Naive B cell (primary cell): ENCODE results near the gene STX2. TPM values are rescaled to one million over a fixed set of nuclear protein-coding genes. Genes with fewer than 3 reads are reported as not detected.
"Not testable (repeated sequence)": the region's sequence is repeated elsewhere in the genome, so short reads cannot be mapped to it uniquely, and the experiment has no call there.

Experiments
- ATAC-seq, 2 donors: fragments of 150-1000 bp; cut with Tn5 transposase; 2 replicates each; pipeline ENCODE4 v1.10.0; 2021; ENCODE audit warnings: low read depth in 2 of 2, mild to moderate bottlenecking in 2 of 2, moderate library complexity in 2 of 2
- DNase-seq: peaks from one replicate; pipeline ENCODE4 v3.0.0; 2022
- H3K27ac Mint-ChIP-seq, 6 donors: one replicate each; pipeline ENCODE4 v1.8.0; 2020 to 2022; ENCODE audit warnings: mild to moderate bottlenecking in 6 of 6, mixed read lengths in 6 of 6, moderate library complexity in 5 of 6, inconsistent platforms in 2 of 6
- H3K27me3 Mint-ChIP-seq, 3 donors: one replicate each; pipeline ENCODE4 v1.8.0; 2021 to 2022; ENCODE audit warnings: mixed read lengths in 3 of 3, mild to moderate bottlenecking in 1 of 3
- H3K36me3 Mint-ChIP-seq, 2 donors: one replicate each; pipeline ENCODE4 v1.8.0; 2020 to 2022; ENCODE audit warnings: mixed read lengths in 2 of 2, inconsistent platforms in 1 of 2, mild to moderate bottlenecking in 1 of 2
- H3K4me1 Mint-ChIP-seq, 3 donors: one replicate each; pipeline ENCODE4 v1.8.0; 2020 to 2022; ENCODE audit warnings: mixed read lengths in 3 of 3, inconsistent platforms in 1 of 3, mild to moderate bottlenecking in 1 of 3, moderate library complexity in 1 of 3
- H3K4me3 Mint-ChIP-seq, 8 donors: one replicate each; pipeline ENCODE4 v1.8.0; 2020 to 2022; ENCODE audit warnings: mild to moderate bottlenecking in 8 of 8, mixed read lengths in 8 of 8, moderate library complexity in 8 of 8, inconsistent platforms in 2 of 8
- H3K9me3 Mint-ChIP-seq, 7 donors: one replicate each; pipeline ENCODE4 v1.8.0; 2020 to 2022; ENCODE audit warnings: mixed read lengths in 7 of 7, mild to moderate bottlenecking in 5 of 7, inconsistent platforms in 2 of 7, moderate library complexity in 1 of 7
- polyA plus RNA-seq, 6 donors: library from polyadenylated mRNA; unstranded; fragments of 300-500 nt; fragmentation: Illumina TruSeq; gene quantifications; one replicate each; pipeline ENCODE4 v1.2.3, GENCODE V29; 2021; ENCODE audit warnings: low read depth in 6 of 6

STX2 gene
- polyA plus RNA-seq, 6 donors from 2014 or later: 0.26 to 5.8 (median 5.4) TPM

GRCh38 chr12:130796985-130797686, 41.9 kb downstream of the STX2 start:
- Mint-ChIP-seq H3K4me3 (peak overlapping the region in 1 of 8 donors; percentile 68), H3K27ac (no peak overlapping the region), H3K4me1 (no peaks in the 10 kb centered on the region), H3K9me3 (no peaks in the 10 kb centered on the region), H3K36me3 (peaks cover 0 to 5% of the 10 kb centered on the region in 2 donors), H3K27me3 (no peaks in the 10 kb centered on the region)
- ATAC-seq: no peak
- DNase-seq: no peak

- ATAC-seq: no peak
- H3K27me3 Mint-ChIP-seq: no peaks in the 10 kb centered on the region
- H3K36me3 Mint-ChIP-seq: peaks cover 0 to 5% of the 10 kb centered on the region in 2 donors
- no peaks in the 10 kb centered on the region for H3K9me3 Mint-ChIP-seq
- H3K4me3 Mint-ChIP-seq: no peak overlapping the region
- no peaks in the 10 kb centered on the region for H3K4me1 Mint-ChIP-seq
- no peak for DNase-seq
- no peak overlapping the region for H3K27ac Mint-ChIP-seq
Observed at GRCh38 chr12:130795906-130796305, 43.1 kb downstream of the STX2 start.

DNA sequence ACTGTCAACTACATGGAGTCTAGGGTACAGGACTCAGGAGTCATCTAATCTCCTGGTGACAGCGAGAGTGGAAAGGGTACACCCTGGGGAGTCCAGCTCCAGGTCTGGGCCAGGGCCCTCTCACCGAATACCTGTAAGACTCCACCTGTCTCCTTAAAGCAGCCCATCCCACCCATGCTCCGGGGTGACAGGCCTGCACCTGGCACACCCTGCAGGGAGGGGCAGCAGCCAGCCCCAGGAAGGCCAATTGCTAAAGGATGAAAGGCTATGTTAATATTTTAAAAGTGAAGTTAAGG, 45.5 kb downstream of the STX2 start:
- DNase-seq (no peak), ATAC-seq (no peak)
- Mint-ChIP-seq H3K4me3 (no peak overlapping the region), H3K4me1 (no peaks in the 10 kb centered on the region), H3K27me3 (no peaks in the 10 kb centered on the region), H3K27ac (peak overlapping the region in 1 of 6 donors; percentile 64), H3K9me3 (no peaks in the 10 kb centered on the region), H3K36me3 (peaks cover 1 to 7% of the 10 kb centered on the region in 2 donors)

DNA sequence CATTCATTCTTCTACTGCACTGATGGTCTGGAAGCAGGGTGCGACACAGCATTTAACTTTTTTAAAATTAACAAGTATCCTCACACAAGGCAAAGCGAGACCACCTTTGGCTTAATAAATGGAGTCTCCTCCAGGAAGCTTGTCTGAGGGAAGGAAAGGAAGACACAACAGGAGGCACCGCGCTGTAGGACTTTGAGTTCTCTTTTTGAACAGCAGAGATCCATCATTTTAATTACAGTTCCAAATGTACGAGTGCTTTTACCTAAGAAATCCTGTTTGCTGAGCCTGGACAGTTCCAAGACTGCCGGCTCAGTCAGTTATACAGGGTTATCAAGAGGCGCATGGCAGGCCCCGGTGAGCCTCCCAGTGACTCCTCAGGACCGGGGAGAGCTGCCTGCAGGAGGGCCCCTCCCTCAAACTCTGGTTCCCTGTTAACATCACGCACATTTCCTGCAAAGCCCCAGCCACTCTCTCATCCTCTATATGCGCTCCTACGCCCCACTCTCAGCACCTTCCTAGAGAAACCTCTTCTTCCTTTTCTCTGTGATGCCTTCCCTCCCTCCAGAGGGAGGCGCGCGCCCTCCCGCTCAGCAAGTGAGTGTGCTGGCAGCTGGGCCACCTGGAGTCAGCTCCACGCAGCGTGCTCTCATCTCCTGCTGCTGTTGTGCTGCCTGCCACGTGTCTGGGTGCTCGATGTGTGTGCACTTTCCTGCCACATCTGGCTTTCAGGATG, 46.1 kb downstream of the STX2 start:
- H3K4me3 Mint-ChIP-seq: no peak overlapping the region
- ATAC-seq: no peak
- H3K36me3 Mint-ChIP-seq: peaks cover 7% of the 10 kb centered on the region in 2 donors

GRCh38 chr12:130791629-130792028, 47.4 kb downstream of the STX2 start:
- Mint-ChIP-seq H3K9me3 (peaks cover 0 to 5% (median 2%) of the 10 kb centered on the region in 7 donors), H3K4me1 (peaks cover 0 to 3% (median 0%) of the 10 kb centered on the region in 3 donors), H3K27me3 (no peaks in the 10 kb centered on the region), H3K27ac (no peak overlapping the region), H3K4me3 (no peak overlapping the region), H3K36me3 (peaks cover 7 to 13% of the 10 kb centered on the region in 2 donors)
- ATAC-seq (no peak), DNase-seq (no peak)

More for the DNA sequence above, 46.1 kb downstream of the STX2 start:
- peaks cover 0 to 3% (median 0%) of the 10 kb centered on the region in 3 donors for H3K4me1 Mint-ChIP-seq
- DNase-seq: no peak
- peaks cover 0 to 4% (median 0%) of the 10 kb centered on the region in 7 donors for H3K9me3 Mint-ChIP-seq
- peak overlapping the region in 1 of 6 donors; percentile 64 for H3K27ac Mint-ChIP-seq
- H3K27me3 Mint-ChIP-seq: no peaks in the 10 kb centered on the region

- Mint-ChIP-seq H3K36me3 (peaks cover 22 to 32% of the 10 kb centered on the region in 2 donors), H3K27me3 (no peaks in the 10 kb centered on the region), H3K9me3 (peaks cover 0 to 29% (median 19%) of the 10 kb centered on the region in 7 donors), H3K4me1 (peaks cover 0 to 3% (median 0%) of the 10 kb centered on the region in 3 donors), H3K4me3 (no peak overlapping the region), H3K27ac (peak overlapping the region in 1 of 6 donors; percentile 78)
- ATAC-seq (no peak), DNase-seq (no peak)
Observed at GRCh38 chr12:130788515-130788914, 50.5 kb downstream of the STX2 start.

DNA sequence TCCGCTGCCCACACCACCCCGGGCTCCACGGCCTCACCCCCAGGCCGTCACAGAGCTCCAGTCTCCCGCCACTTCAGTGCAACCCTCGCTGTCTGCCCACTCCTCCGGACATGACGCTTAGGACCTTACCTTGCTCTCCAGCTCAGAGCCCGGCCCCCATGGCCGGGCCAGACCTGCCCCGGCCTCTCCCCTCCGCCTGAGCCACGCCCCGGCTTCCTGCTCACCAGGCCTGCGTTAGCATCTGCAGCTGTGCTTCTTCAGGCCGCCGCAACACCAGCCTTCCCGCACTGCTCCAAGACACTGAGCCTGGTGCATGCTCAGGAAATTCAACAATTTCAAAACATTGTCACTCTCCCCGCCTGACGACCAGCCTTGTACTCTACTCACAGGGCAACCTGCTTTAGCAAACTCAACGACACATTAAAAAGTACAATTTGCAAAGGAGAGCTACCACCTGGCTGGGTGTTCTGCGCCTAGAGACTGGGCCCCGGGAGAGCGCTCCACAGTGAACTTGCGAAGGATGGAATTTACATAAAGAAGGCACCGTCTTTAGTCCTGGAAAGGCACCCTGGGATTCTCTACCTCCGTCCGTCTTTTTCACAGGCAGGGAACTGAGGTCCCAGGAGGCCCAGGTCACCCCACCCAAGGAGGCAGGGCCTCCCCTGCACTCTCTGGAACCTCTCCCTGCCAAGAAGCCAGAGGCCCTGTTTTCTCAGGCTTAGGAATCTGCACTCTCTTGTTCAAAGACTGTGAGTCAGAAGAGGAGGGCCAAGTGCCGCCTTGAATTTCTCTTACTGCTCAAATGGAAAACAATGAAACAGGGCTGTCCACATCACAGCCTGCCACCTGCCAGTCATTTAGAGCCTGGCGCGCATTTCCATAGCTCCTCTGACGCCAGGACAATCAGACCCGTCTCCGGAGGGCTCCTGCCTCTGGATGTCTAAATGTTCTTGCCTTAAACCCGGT, 51.3 kb downstream of the STX2 start:
- Mint-ChIP-seq H3K4me3 (no peak overlapping the region), H3K4me1 (peaks cover 0 to 3% (median 0%) of the 10 kb centered on the region in 3 donors), H3K27ac (peak overlapping the region in 1 of 6 donors; percentile 39), H3K9me3 (peaks cover 0 to 35% (median 20%) of the 10 kb centered on the region in 7 donors), H3K27me3 (no peaks in the 10 kb centered on the region), H3K36me3 (peaks cover 22 to 40% of the 10 kb centered on the region in 2 donors)
- ATAC-seq (no peak), DNase-seq (no peak)

GRCh38 chr12:130787041-130787440, 52.0 kb downstream of the STX2 start:
- H3K36me3 Mint-ChIP-seq: peaks cover 22 to 45% of the 10 kb centered on the region in 2 donors

GRCh38 chr12:130783110-130783715, 55.8 kb downstream of the STX2 start:
- H3K4me1 Mint-ChIP-seq: peaks cover 0 to under 1% (median 0%) of the 10 kb centered on the region in 3 donors
- peak overlapping the region in 1 of 6 donors; percentile 81 for H3K27ac Mint-ChIP-seq
- H3K9me3 Mint-ChIP-seq: peaks cover 3 to 34% (median 20%) of the 10 kb centered on the region in 7 donors
- ATAC-seq (no peak), DNase-seq (no peak)
- H3K4me3 Mint-ChIP-seq: no peak overlapping the region
- H3K36me3 Mint-ChIP-seq: peaks cover 15 to 46% of the 10 kb centered on the region in 2 donors
- H3K27me3 Mint-ChIP-seq: peaks cover 12 to 15% (median 14%) of the 10 kb centered on the region in 3 donors

More at GRCh38 chr12:130787041-130787440, 52.0 kb downstream of the STX2 start:
- Mint-ChIP-seq H3K4me3 (no peak overlapping the region), H3K4me1 (peaks cover 0 to 3% (median 0%) of the 10 kb centered on the region in 3 donors), H3K27me3 (no peaks in the 10 kb centered on the region), H3K27ac (no peak overlapping the region), H3K9me3 (peaks cover 0 to 36% (median 20%) of the 10 kb centered on the region in 7 donors)
- DNase-seq (no peak), ATAC-seq (no peak)

GRCh38 chr12:130782245-130782644, 56.8 kb downstream of the STX2 start:
- H3K4me3 Mint-ChIP-seq, ATAC-seq, H3K4me1 Mint-ChIP-seq, DNase-seq, H3K27ac Mint-ChIP-seq: not testable (repeated sequence)
- peaks cover 12 to 25% (median 24%) of the 10 kb centered on the region in 3 donors for H3K27me3 Mint-ChIP-seq
- H3K36me3 Mint-ChIP-seq: peaks cover 15 to 39% of the 10 kb centered on the region in 2 donors
- H3K9me3 Mint-ChIP-seq: peaks cover 3 to 33% (median 20%) of the 10 kb centered on the region in 7 donors

DNA sequence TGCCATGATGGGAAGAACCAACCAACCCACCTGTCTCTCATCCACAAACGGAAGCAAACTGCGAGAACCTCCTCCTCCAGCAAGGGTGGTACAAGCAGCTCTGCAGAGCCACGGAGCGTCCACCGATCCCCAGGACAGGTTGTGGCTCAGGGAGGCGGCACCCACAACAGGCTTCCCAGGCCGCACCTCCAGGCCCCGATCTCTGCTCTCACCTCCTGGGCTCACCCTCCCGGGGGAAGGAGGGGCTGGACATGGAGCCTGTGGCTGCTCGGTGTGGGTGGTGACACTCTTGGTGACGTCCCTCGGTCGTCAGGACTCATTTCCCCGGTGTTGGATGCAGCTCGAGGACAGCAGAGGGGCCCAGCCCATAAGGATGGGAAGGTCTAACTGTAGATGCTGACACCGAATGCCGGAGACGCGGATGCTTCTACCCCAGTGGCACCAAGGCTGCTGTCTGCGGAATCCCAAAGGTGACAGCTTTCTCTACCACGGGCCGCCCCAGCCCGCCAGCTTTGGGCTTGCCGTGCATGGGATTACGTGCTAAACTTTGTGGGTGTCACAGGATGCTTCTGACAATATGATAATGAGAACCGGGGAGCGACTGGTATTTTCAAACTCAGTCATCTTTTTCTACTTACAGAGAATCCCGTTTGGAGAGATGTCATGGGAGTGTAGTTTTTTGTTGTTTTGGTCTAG, 58.0 kb downstream of the STX2 start:
- Mint-ChIP-seq H3K36me3 (peaks cover 15 to 39% of the 10 kb centered on the region in 2 donors), H3K4me3 (no peak overlapping the region), H3K4me1 (peaks cover 4 to 9% (median 6%) of the 10 kb centered on the region in 3 donors), H3K27ac (no peak overlapping the region), H3K27me3 (peaks cover 20 to 36% (median 36%) of the 10 kb centered on the region in 3 donors), H3K9me3 (peaks cover 3 to 25% (median 20%) of the 10 kb centered on the region in 7 donors)
- ATAC-seq: no peak
- no peak for DNase-seq

DNA sequence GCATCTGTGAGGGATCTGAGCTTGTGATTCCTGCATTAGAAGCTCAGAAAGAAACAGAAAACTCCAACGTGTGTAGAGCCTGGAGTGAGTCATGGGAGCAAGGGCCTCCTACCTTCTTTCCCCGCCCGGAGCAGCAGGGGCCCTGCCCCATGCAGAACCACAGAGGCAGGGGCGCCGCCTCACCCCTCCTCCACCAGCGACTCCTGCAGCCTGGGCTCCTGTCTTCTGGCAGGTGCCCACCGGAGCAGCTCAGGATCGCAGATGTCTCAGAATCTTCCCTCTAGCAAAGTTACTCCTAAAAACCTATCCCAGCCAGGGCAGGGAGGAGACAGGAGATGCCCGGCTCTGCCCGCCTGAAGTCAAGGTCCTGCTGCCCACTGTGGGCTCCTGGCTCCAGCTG, 58.7 kb downstream of the STX2 start:
- no peak overlapping the region for H3K4me3 Mint-ChIP-seq
- peaks cover 25 to 43% (median 43%) of the 10 kb centered on the region in 3 donors for H3K27me3 Mint-ChIP-seq
- peaks cover 3 to 22% (median 17%) of the 10 kb centered on the region in 7 donors for H3K9me3 Mint-ChIP-seq
- DNase-seq (no peak), ATAC-seq (no peak)
- H3K36me3 Mint-ChIP-seq: peaks cover 15 to 38% of the 10 kb centered on the region in 2 donors
- H3K27ac Mint-ChIP-seq: no peak overlapping the region
- H3K4me1 Mint-ChIP-seq: peaks cover 4 to 13% (median 6%) of the 10 kb centered on the region in 3 donors
